ENCODE data around the gene ADIG.

Gene ADIG

DNA sequence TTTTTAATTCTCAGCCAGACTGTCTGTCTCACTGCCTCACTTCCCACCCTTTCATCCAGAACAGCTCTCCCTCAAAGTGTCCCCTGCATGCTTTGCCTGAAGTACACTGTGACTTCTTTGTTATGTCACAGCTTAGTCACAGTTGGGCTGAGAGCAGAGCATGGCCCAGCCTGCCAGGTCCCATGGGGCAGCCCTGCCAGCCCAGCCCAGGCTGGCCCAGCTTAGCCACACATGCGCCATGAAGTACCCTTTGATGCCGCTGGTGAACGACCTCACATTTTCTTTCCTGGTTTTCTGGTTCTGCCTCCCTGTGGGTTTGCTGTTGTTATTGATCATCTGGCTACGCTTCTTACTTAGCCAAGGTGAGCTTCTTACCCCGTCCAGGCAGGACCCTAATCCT, at the start of gene ADIG:
ADIG (plus strand) TSS at position 185 of the 400 bp plus-strand sequence; CDS start at position 239, 54 bp downstream.
- DNase-seq: no peak

DNA sequence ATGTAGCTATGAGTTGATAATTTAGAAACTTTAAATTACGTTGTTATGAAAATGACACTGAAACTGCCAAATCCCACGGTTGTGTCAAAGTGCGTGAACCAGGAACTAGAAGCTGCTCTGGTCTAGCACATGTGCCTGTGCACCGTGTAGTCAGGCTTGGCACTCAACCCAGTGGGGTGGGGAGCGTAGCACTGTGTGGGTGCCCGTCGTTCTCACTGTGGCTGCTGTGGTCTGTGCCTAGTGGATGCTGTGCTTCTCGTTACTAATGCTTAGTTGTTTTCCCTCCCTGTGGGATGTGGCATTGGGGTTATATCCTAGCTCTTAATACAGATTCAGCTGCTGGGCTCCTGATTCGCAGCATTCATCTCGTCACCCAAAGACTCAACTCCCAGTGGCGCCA, 46.2 kb upstream of the ADIG start:
- DNase-seq: no peak

DNA sequence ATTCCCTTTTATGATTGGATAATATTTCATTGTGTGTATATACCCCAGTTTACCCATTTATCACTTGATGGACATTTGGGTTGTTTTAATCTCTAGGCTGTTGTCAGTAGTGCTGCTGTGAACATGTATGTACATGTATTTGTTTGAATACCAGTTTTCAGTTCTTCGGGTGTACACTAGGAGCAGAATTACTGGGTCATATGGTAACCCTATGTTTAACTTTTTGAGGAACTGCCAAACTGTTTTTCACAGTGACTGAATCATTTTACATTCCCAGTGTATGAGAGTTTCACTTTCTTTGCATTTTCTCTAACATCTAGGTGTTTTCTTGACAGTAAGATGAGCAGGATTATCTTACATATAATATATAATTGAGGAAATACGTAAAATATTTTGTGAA, 44.7 kb upstream of the ADIG start:
- no peak for DNase-seq

DNA sequence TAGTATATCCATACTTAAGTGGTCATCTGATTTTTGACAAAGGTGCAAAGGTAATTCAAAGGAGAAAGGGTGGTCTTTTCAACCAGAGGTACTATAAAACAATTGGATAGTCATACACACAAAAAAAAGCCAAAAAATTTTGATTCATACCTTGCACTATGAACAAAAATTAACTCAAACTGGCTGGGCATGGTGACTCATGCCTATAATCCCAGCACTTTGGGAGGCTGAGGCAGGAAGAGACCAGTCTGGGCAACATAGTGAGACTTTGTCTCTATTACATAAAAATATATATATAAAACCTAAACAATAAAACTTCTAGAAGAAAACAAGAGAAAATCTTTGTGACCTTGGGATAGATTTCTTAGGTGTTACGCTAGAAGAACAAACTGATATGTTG, 43.8 kb upstream of the ADIG start:
- DNase-seq: no peak

DNA sequence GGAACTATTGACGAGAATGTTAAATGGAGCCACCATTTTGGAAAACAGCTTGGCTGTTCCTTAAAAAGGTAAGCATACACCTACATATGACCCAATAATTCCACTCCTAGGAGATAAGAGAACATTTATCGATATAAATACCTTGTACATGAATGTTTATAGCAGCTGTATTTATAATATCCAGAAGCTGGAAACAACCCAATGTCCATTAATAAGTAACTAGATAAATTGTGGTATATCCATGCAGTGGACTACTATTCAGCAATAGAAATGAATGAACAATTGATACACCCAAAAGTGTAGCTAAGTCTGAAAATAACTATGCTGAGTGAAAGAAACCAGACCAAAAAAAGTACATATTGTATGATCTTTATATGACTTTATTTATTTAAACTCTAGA, 42.2 kb upstream of the ADIG start:
- DNase-seq: no peak

DNA sequence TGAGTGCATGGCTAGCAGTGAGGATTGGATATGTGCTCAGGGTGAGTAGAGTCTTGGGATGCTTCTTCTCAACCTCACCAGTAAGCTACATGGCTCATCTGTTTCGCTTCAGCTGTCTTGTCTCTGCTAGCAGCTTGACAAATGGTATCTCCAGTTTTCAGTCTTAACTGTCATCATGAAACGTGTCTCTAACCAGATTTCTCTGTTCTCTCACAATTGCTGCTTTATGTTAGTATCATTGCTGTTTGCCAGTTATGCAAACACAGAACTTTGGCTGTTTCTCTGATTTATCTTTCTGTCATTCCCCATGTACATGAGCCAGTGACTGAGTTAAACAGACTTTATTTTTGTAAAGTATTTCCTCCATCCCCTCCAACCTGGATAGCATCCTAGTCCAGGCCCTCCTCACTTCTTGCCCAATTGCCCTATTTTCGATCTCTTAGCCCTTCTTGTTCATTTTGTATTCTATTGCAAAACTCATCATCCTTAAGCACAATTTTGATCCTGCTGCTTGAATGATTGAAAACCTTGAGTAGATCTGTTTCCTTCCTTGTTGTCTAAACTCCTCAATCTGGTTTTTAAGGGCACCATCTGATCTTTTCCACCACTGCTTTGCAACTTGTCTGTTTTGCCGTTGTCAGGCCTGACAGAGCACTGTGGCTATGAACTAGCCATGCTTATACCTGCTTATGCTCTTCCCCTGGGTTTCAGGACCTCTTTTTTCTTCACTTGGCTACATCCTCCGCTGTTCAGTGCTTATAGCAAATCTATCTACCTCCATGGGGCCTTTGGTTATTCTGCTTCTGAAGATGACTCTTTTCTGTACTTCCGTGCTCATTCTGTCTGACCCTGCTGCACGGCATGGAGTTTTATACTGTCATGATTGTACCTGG, 37.7 kb upstream of the ADIG start:
- DNase-seq: no peak

DNA sequence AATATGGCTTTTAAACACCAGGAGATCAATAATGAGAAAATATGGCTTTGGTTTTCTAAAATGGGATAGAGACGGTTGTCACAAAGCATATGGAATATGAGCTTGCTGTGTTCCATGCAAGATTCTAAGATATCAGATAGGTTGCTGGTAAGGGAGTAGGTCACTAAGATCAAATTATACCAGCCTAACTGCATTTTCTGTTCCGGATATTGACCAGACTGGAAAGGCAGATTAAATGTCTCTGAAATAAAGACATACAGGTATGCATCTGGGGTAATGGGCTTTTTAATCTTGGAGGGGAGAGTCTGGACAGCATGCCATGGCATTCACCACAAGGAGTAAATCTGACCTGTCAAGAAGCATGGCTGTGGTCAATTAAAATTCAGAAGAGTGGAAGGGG, 35.2 kb upstream of the ADIG start:
- no peak for DNase-seq

DNA sequence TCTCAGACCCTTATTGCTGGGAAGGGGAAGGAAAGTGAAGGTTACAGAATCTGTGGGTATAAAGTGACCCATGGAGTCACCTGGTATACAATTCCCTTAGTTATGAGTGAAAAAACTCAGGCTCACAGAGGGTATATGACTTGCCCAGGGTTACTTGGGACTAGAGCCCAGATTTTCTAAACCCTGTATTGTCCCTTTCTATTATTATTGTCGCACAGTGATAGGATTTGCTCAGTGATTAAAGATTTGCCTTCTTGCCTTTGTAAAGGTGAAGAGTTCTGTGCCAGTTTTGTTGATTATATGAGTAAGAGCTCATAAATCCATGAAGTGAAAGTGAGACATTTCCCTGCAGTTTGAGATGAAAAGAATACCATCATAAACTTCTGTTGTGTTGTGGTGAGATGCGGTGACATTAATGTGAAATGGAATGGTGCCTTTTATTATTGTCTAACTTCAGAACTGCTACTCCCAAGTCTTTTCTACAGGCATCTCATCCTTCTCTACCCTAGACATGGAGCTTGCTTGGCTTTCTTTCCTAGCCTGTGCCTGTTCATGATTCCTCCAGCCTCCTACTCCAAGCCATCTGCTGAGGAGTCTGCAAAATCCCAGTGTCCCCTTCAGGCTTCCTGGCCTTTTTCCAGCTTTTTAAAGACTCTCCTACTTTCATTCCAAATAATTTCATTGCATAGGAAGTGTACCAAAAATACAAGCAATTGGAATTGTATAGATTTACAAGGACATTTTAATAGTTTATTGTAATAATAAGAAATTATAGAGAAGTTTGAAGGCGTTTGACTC, 33.5 kb upstream of the ADIG start:
- no peak for DNase-seq

DNA sequence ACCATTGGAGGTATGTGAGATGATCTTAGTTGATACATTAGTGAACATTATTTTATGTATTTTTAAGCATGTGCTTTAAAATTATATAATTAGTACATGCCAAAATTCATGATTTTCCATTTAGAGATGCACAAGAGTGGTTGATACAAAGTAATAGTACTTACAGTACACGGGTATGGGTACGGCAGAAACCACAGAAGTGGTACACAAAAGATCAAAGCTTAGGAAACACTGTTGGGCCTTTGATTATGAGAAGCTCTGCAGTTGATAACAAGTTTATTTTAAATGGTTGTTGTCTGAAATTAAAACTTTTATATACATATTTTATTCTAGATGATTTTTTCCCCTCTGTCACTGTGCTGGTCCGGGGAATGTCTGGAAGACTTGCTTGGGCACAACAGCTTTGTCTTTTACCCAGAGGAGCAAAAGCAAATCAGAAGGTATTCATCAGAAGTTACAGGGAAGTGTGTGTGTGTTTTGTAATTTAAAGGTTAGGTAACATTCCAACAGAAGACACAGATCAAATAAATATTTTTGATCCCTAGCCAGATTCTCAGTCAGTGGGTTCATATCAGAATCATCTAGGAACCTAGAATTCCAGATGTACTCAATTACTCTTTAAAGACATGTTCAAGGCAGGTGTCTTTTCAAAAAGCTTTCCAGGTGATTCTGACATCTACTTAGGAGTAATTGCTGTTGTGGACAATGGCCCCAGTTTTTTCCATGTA, 32.5 kb upstream of the ADIG start:
- no peak for DNase-seq

DNA sequence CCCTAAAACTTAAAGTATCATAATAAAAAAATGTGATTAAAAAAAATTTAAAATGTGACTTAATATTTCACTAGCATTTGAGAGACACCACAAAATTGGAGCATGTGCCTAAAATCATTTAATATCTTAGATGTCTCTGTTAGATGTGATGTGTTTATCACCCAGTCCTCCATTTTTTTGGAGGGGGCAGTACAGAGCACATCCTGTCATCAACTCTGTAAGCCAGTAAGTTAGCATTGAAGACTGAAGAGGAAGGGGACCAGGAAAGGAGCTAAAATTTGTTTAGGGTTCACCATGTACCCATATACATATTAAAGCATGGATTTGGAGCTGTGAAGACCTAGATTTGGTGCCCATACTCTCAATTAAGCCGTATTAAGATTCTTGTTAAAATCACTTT, 30.7 kb upstream of the ADIG start:
- no peak for DNase-seq

DNA sequence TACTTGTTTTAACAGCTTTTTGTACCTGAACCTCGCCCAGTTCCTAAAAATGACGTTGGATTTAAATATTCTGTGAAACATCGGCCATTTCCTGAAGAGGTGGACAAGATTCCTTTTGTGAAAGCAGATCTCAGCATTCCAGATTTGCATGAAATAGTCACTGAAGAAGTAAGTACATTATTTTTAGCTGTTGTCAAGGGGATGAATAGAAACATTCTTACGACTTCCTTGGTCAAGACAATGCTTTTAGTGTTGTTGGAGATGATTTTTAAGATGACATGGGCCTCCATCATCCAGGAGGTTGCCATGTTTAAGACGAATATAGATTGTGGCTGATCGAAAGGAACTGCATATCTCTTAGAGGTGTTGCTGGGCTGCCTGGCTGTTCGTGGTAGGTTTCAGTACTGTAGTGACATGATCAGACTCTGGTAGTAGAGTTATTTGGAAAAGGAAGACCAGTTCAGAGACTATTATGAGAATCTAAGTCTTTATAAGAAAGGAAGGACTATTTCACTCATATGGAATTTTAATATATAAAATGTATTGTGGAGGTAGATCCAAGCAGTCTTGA, 29.9 kb upstream of the ADIG start:
- no peak for DNase-seq

DNA sequence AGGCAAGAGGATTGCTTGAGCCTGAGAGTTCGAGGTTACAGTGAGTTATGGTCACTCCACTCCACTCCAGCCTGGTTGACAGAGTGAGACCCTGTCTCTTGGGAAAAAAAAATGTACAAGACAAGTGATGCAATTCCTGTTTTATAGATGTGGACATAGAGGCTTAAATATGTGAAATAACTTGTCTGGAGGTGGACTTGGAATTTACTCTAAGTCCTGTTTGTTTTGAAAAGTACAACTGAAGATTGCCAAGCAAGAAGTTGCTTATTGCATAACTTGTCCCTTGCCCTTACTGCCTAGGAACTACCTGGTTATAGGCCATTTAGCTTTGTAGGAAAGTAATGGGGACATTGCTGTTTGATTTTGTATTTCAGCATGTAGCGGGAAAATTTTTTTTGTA, 26.0 kb upstream of the ADIG start:
- no peak for DNase-seq

DNA sequence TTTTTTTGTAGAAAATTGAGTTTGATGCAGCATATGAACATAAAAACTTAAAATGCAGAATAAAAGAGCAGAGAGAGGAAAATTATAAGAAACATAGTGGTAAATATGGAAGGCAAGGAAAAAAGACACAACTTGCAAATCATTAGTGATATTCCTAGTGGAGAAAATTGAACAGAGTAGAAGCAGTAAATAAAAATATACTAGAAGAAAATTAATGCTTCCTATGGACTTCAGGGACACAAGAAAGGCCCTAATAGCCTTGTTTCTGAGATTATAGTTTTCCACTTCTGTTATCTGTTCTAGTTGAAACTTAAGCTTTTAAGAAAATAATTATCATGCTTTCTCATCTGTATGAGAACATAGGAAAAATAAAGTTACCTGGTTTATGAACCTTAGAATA, 25.6 kb upstream of the ADIG start:
- no peak for DNase-seq

DNA sequence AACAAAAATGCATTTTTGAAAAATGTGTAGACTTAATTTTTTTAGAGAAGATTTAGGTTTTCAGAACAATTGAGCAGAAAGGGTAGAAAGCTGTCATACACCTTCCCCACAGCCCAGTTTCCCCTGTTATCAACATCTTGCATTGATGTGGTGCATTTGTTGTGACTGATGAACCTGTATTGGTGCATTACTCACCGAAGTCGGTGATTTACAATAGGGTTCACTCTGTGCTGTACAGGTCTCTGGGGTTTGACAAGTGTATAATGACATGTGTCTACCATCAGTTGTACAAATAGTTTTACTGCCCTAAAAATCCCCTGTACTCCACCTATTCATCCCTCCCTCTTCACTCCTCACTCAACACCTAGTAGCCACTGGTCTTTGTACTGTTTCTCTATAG, 23.8 kb upstream of the ADIG start:
- DNase-seq: no peak

DNA sequence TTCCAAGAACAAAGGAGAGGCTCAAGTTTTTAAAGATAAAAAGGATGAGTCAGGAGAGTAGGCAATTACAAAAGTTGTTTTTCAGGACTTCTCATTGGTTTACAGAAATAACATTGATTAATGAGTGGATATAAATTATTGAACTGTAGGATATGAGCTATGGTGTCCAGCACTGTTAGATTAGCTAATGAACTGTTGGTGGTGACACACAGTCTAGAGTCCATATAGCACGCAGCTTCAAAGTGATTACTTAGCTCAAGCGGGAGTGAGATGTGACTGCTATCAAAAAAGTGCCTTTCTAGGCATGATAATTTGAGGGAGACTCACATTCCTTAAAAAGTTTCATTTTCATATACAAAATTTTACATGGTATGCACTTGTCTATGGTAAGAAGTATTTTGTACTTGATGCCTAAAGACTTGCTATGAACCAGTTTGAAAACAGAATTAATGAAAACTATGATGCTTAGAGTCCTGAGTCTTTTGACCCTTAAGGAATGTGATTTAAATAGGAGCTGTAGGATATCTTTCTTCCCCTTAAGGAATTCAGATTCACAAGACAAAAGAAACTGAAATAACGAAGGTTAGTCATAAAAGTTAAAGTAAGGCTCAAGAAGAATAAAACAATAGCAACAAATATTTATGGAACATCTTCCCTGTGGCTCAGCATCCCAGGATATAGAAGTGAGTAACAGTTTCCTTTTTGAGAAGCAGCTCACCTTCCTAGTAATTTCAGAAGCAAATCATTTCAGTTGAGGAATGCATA, 22.2 kb upstream of the ADIG start:
- no peak for DNase-seq

DNA sequence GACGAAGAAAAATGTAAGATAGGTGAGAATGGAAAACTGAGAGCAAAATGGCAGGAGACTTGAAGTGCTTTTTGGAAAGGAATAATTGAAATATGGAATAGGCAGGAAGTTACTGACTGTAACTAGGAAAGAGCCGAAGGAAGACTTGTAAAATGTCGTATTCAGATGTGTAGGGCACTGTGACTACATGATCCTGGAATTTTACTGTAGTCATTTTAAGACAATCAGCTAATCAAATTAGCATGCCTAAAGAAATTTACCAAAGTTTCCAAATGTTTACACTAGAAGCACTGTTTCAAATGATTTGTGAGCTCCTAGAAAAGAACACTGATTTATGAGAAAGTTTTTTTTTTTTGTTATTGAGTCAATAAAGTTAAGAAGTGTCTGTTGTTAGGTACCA, 21.2 kb upstream of the ADIG start:
- no peak for DNase-seq

DNA sequence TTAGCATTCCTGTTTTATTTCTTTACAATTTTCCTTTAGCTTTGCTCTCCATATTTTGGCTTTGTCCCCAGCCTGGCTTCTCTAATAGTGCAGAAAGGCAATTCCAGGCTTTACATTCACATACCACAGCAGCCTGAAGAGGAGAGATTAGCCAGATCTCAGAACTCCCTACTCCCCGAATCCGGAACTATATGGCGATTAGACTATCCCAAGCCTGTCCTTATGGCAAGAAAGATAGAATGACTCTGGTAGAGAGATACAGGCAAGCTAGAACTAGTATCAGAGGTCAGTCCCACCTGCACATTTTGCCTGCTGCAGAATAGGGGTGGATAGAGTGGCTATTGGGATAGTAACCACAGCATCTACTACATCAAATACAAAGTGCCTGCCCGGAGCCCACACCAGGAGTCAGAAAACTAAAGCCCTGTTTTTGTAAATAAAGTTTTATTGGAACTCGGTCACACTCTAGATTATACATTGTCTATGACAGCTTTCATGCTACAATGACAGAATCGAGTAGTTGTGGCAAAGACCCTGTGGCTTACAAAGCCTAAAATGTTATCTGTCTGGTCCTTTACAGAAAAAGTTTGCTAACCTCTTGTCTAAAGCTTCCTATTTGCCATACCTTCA, 17.1 kb upstream of the ADIG start:
- DNase-seq: no peak

DNA sequence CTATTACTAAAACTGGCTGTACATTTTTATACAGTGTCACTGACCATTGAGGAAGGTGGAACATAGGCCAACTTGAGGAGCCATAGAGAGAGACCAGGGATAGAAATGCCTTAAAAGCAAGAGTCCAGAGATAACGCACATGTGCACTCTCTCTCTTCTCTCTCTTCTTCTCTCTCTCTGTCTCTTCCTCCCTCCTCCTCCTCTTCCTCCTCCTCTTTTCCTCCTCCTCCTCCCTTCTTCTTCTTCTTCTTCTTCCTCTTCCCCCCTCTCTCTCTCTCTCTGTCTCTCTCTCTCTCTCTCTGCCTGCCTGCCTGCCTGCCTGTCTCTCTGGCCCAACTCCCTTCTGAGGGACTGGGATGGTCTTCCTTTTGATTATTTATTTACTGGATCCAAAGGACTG, 16.3 kb upstream of the ADIG start:
- DNase-seq: no peak

DNA sequence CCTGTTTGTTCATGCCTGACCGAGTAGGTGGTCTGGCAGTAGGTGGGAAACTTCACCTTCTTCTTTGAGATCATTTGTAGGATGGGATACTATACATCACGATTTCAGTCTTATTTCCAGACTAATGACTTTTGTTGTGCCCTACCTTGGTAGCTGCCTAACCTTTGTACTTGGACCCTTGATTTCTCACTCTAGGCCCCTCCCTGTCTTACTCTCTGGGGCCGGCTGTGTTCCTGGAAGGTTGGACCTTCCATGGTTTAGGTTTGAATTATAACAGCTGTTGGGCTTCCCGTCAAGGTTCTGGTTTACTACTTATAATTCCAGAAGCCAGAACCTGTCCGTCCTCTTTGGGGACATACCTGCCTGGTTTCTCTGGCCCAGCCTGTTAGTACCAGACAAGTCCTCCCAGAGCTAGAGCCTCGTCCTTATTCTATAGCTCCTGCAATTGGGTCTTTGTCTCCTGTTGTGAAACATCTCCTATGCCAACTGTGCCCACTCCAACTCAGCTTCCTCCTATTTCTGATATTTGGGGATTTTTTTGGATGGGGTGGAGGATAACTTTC, 14.9 kb upstream of the ADIG start:
- no peak for DNase-seq

DNA sequence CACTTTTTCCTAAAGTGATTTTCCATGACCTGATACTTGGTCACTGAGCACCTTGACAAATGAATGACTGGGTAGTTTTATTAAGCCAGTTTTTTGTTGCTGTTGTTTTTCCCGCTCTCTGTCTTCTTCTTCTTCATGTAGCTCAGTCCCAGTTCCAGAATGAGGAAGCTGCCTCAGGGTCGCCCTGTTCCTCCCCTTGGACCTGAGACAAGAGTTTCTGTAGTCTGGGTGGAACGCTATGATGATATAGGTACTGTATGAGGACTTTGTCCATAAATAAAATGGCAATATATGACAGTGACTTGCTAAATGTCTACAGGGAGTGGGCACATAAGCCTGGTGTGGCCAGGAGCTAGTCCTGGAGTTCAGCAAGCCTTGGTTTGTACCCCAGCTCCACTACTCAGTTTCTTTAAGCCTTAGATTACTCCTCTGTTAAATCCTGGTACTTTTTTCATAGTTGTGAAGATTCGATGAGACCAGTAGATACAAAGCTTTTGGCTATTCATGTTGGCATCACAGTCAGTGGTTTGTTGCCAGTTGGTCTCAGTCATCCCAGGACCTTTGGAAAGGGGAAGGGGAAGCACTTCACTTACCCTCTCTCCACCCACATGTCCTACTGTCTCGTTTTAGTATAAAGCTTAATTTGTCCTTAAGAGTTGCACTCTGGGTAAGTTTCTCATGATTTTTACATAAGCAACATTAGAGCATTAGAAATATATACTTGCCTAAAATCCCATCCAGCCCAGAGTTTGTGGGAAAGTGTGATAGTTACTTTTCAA, 11.1 kb upstream of the ADIG start:
- no peak for DNase-seq

DNA sequence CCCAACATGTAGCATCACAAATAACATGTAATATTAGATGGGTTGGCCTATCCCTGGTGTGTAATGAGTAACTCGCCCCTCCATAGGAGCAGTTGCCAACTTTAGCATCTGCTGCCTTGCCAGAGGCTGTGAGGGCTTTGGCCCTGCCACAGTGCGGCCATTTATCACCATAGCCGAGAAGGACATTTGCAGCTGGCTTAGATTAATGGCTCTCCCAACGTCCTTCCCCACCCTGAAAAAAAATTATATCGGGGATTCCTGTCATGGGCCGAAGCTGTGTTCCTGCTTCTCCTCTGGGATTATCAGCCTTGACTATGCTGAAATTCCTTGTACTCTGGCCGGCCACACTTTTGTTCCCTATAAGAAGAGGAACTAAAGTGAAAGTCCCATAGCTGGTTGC, 7.6 kb upstream of the ADIG start:
- no peak for DNase-seq
